HepG2 (cell line): Measurements from ENCODE around the gene DNMT1. TPM values are rescaled to one million over a fixed set of nuclear protein-coding genes. Genes with fewer than 3 reads are reported as not detected.

ENCODE experiments used
- ATF7 ChIP-seq, 2 experiments: fragments of 450-650 bp in 1 of 2; sonication (generic) in 1 of 2; formaldehyde crosslinking in 1 of 2; IDR thresholded peaks; 2 replicates each; pipeline versions ENCODE4 v1.4.0 to v1.6.1; 2016 to 2020; ENCODE audit warnings: antibody characterized with exemption in 1 of 2, mild to moderate bottlenecking in 1 of 2, missing genetic modification reagents in 1 of 2
- CCDC6 ChIP-seq: sonication (generic); formaldehyde crosslinking; IDR thresholded peaks from 2 replicates; pipeline ENCODE4 v1.8.1; 2022; ENCODE audit warnings: mild to moderate bottlenecking, missing genetic modification reagents, moderate library complexity
- EZH2 ChIP-seq: conservative IDR thresholded peaks from 2 replicates; pipeline ENCODE4 v1.6.1; 2012; ENCODE audit warnings: mild to moderate bottlenecking, low read depth, low read length, moderate library complexity
- IRF2 ChIP-seq: IDR thresholded peaks from 2 replicates; pipeline ENCODE4 v1.6.1; 2018; ENCODE audit warnings: missing genetic modification reagents, missing compliant biosample characterization
- RXRA ChIP-seq: sonication (generic); formaldehyde crosslinking; IDR thresholded peaks from 2 replicates; pipeline ENCODE4 v1.5.1; 2020; ENCODE audit warnings: missing genetic modification reagents
- SOX6 ChIP-seq, 2 experiments: fragments of 450-650 bp in 1 of 2; sonication (generic) in 1 of 2; formaldehyde crosslinking in 1 of 2; IDR thresholded peaks; 2 replicates each; pipeline versions ENCODE4 v1.4.0 to v1.6.1; 2017 to 2020; ENCODE audit warnings: antibody characterized with exemption in 1 of 2, mild to moderate bottlenecking in 1 of 2, missing genetic modification reagents in 1 of 2
- SRF ChIP-seq: IDR thresholded peaks from 2 replicates; pipeline ENCODE4 v1.6.1; 2011; ENCODE audit warnings: mild to moderate bottlenecking, low read depth, low read length, moderate library complexity
- ZFAT ChIP-seq: sonication (generic); formaldehyde crosslinking; conservative IDR thresholded peaks from 2 replicates; pipeline ENCODE4 v1.8.1; 2023; ENCODE audit warnings: missing genetic modification reagents, inconsistent platforms
- ZFP37 ChIP-seq: sonication (generic); formaldehyde crosslinking; IDR thresholded peaks from 2 replicates; pipeline ENCODE4 v1.4.0; 2020; ENCODE audit warnings: missing genetic modification reagents, borderline replicate concordance
- ZIK1 ChIP-seq: sonication (generic); formaldehyde crosslinking; IDR thresholded peaks from 2 replicates; pipeline ENCODE4 v1.5.0; 2020; ENCODE audit warnings: mild to moderate bottlenecking, low read depth, missing genetic modification reagents, borderline replicate concordance
- ZNF713 ChIP-seq: sonication (generic); formaldehyde crosslinking; IDR thresholded peaks from 2 replicates; pipeline ENCODE4 v1.4.0; 2020; ENCODE audit warnings: mild to moderate bottlenecking, missing genetic modification reagents
- ZNF782 ChIP-seq: sonication (generic); formaldehyde crosslinking; IDR thresholded peaks from 2 replicates; pipeline ENCODE4 v1.4.0; 2020; ENCODE audit warnings: missing genetic modification reagents, mild to moderate bottlenecking, borderline replicate concordance
- polyA plus RNA-seq, 8 experiments: library from polyadenylated mRNA; depleted of rRNA in 3 of 8; stranded (reverse) in 7 of 8; unstranded in 1 of 8; fragments of >200 nt; fragmentation: Illumina TruSeq in 4 of 8; extraction: Trizol in 4 of 8; gene quantifications; 2 replicates each; pipeline versions ENCODE4 v1.2.1 to v1.2.3, GENCODE V29; 2011 to 2016; ENCODE audit warnings: low read depth in 4 of 8, missing spikeins in 1 of 8, mixed read lengths in 1 of 8; ENCODE audit not compliant: insufficient read depth in 1 of 8
- total RNA-seq, 5 experiments: library from RNA; depleted of rRNA; stranded (reverse); fragments of >200 nt; fragmentation: Illumina TruSeq; extraction: Trizol; gene quantifications; 2 replicates each; pipeline ENCODE4 v1.2.3, GENCODE V29; 2016; ENCODE audit warnings: low read depth in 1 of 5
- TF ChIP-seq, protein P1 (sequence below): sonication (generic); formaldehyde crosslinking; IDR thresholded peaks from 2 replicates; pipeline ENCODE4 v1.4.0; 2020; ENCODE audit warnings: missing genetic modification reagents, borderline replicate concordance
- TF ChIP-seq, protein P2 (sequence below): IDR thresholded peaks from 2 replicates; pipeline ENCODE4 v1.6.1; 2016; ENCODE audit warnings: control low read depth
- TF ChIP-seq, protein P3 (sequence below), 2 experiments: sonication (generic) in 1 of 2; formaldehyde crosslinking in 1 of 2; IDR thresholded peaks; 2 replicates each; pipeline versions ENCODE4 v1.4.0 to v1.6.1; 2018 to 2020; ENCODE audit warnings: missing genetic modification reagents in 2 of 2, borderline replicate concordance in 1 of 2, low read depth in 1 of 2, mild to moderate bottlenecking in 1 of 2, missing biosample characterization in 1 of 2
- TF ChIP-seq, protein P4 (sequence below): sonication (generic); formaldehyde crosslinking; IDR thresholded peaks from 2 replicates; pipeline ENCODE4 v1.8.0; 2022; ENCODE audit warnings: missing genetic modification reagents, mild to moderate bottlenecking, borderline replicate concordance
- TF ChIP-seq, protein P5 (sequence below), 2 experiments: fragments of 450-650 bp in 1 of 2; sonication (generic) in 1 of 2; formaldehyde crosslinking; IDR thresholded peaks; 2 replicates each; pipeline versions ENCODE4 v1.5.0 to v1.8.0; 2020 to 2022; ENCODE audit warnings: mild to moderate bottlenecking in 1 of 2, missing genetic modification reagents in 1 of 2

DNMT1 gene
- total and polyA plus RNA-seq, 2 of the 13 experiments (the other 11 are each of a cell fraction or from before 2014, with no cell fraction given): 31.2 to 91.1 TPM

DNA sequence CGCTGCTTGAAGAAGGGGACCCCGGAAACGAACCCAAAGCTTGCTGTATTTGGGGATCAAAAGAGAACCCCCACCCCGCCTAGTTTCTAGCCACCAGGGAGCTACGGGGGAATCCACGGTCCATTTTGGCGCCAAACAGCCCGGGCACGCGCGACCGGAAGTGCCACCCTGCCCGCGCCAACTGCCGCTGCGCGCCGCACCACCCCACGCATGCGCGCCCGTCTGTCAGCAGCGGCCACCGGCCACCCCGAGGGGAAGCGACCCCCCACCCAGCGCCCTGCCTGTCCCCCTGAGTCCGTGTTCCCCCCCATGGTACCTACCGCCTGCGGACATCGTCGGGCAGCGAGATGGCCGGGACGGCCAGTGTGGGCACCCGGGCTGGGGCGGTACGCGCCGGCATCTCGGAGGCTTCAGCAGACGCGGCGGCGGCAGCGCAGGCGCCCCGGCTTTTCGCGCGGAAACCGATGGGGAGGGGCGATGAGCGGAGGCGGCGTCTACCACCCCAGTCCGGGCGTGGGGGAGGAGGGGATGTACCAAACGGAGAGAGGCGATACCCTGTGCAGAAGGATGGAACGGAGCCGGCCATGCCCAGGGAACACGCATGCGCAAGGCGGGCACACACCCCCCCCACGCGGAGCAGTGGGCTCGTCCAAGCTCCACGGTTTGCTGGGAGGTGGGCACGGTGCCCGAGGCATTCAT is at the start of gene DNMT1 (continued):
- TF ChIP-seq, protein P1, sequence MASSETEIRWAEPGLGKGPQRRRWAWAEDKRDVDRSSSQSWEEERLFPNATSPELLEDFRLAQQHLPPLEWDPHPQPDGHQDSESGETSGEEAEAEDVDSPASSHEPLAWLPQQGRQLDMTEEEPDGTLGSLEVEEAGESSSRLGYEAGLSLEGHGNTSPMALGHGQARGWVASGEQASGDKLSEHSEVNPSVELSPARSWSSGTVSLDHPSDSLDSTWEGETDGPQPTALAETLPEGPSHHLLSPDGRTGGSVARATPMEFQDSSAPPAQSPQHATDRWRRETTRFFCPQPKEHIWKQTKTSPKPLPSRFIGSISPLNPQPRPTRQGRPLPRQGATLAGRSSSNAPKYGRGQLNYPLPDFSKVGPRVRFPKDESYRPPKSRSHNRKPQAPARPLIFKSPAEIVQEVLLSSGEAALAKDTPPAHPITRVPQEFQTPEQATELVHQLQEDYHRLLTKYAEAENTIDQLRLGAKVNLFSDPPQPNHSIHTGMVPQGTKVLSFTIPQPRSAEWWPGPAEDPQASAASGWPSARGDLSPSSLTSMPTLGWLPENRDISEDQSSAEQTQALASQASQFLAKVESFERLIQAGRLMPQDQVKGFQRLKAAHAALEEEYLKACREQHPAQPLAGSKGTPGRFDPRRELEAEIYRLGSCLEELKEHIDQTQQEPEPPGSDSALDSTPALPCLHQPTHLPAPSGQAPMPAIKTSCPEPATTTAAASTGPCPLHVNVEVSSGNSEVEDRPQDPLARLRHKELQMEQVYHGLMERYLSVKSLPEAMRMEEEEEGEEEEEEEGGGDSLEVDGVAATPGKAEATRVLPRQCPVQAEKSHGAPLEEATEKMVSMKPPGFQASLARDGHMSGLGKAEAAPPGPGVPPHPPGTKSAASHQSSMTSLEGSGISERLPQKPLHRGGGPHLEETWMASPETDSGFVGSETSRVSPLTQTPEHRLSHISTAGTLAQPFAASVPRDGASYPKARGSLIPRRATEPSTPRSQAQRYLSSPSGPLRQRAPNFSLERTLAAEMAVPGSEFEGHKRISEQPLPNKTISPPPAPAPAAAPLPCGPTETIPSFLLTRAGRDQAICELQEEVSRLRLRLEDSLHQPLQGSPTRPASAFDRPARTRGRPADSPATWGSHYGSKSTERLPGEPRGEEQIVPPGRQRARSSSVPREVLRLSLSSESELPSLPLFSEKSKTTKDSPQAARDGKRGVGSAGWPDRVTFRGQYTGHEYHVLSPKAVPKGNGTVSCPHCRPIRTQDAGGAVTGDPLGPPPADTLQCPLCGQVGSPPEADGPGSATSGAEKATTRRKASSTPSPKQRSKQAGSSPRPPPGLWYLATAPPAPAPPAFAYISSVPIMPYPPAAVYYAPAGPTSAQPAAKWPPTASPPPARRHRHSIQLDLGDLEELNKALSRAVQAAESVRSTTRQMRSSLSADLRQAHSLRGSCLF (CRISPR knock-in tag): no peak
- TF ChIP-seq, protein P2, sequence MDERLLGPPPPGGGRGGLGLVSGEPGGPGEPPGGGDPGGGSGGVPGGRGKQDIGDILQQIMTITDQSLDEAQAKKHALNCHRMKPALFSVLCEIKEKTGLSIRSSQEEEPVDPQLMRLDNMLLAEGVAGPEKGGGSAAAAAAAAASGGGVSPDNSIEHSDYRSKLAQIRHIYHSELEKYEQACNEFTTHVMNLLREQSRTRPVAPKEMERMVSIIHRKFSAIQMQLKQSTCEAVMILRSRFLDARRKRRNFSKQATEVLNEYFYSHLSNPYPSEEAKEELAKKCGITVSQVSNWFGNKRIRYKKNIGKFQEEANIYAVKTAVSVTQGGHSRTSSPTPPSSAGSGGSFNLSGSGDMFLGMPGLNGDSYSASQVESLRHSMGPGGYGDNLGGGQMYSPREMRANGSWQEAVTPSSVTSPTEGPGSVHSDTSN (CRISPR knock-in tag): no peak
- TF ChIP-seq ZNF782 (CRISPR knock-in tag): 0 out of 2 replicates have a peak, but pooled peaks have one; percentile 43
- TF ChIP-seq, protein P3, sequence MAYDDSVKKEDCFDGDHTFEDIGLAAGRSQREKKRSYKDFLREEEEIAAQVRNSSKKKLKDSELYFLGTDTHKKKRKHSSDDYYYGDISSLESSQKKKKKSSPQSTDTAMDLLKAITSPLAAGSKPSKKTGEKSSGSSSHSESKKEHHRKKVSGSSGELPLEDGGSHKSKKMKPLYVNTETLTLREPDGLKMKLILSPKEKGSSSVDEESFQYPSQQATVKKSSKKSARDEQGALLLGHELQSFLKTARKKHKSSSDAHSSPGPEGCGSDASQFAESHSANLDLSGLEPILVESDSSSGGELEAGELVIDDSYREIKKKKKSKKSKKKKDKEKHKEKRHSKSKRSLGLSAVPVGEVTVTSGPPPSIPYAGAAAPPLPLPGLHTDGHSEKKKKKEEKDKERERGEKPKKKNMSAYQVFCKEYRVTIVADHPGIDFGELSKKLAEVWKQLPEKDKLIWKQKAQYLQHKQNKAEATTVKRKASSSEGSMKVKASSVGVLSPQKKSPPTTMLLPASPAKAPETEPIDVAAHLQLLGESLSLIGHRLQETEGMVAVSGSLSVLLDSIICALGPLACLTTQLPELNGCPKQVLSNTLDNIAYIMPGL (CRISPR knock-in tag; IDR thresholded peaks at IDR 0.05; ENCODE audit: borderline replicate concordance in 1 of 2, low read depth in 1 of 2): peak; percentile 12 to 60; a peak in 2 of 4 replicates
- TF ChIP-seq EZH2: no peak
- TF ChIP-seq, protein P4, sequence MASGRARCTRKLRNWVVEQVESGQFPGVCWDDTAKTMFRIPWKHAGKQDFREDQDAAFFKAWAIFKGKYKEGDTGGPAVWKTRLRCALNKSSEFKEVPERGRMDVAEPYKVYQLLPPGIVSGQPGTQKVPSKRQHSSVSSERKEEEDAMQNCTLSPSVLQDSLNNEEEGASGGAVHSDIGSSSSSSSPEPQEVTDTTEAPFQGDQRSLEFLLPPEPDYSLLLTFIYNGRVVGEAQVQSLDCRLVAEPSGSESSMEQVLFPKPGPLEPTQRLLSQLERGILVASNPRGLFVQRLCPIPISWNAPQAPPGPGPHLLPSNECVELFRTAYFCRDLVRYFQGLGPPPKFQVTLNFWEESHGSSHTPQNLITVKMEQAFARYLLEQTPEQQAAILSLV (CRISPR knock-in tag): peak; percentile 57; the same call in 1 of the 2 replicates
- TF ChIP-seq, protein P5, sequence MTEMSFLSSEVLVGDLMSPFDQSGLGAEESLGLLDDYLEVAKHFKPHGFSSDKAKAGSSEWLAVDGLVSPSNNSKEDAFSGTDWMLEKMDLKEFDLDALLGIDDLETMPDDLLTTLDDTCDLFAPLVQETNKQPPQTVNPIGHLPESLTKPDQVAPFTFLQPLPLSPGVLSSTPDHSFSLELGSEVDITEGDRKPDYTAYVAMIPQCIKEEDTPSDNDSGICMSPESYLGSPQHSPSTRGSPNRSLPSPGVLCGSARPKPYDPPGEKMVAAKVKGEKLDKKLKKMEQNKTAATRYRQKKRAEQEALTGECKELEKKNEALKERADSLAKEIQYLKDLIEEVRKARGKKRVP (CRISPR knock-in tag; IDR thresholded peaks at IDR 0.05): peak in 1 of 2 experiments; percentile 53; a peak in 1 of 4 replicates
- TF ChIP-seq RXRA (CRISPR knock-in tag): peak; percentile 35; the same call in 1 of the 2 replicates
- TF ChIP-seq CCDC6 (CRISPR knock-in tag): peak; percentile 73
- peak; percentile 70; the same call in 1 of the 2 replicates for TF ChIP-seq ZFP37 (CRISPR knock-in tag)
- no peak for TF ChIP-seq SOX6 (IDR thresholded peaks at IDR 0.05)
- peak; percentile 50 for TF ChIP-seq SOX6 (CRISPR knock-in tag; IDR thresholded peaks at IDR 0.05)
- TF ChIP-seq ZIK1: peak; percentile 84; the same call in 1 of the 2 replicates
- 0 out of 2 replicates have a peak, but pooled peaks have one; percentile 53 for TF ChIP-seq ZNF713 (CRISPR knock-in tag)
- TF ChIP-seq ATF7 (IDR thresholded peaks at IDR 0.05): peak; percentile 87
- TF ChIP-seq ATF7 (CRISPR knock-in tag; IDR thresholded peaks at IDR 0.05): no peak
- 0 out of 2 replicates have a peak, but pooled peaks have one; percentile 50 for TF ChIP-seq ZFAT (CRISPR knock-in tag)
- 0 out of 2 replicates have a peak, but pooled peaks have one; percentile 66 for TF ChIP-seq IRF2 (CRISPR knock-in tag)
- TF ChIP-seq SRF: no peak
